SKM-1 (cell line): ENCODE measurements around the gene HSD11B1L.
"Not testable (repeated sequence)": the region's sequence is repeated elsewhere in the genome, so short reads cannot be mapped to it uniquely, and the experiment has no call there.

Experiments used
- DNase-seq: peaks from one replicate; lab custom pipeline; 2025; ENCODE audit not compliant: unreplicated experiment; lab: John Stamatoyannopoulos, UW

HSD11B1L gene

DNA sequence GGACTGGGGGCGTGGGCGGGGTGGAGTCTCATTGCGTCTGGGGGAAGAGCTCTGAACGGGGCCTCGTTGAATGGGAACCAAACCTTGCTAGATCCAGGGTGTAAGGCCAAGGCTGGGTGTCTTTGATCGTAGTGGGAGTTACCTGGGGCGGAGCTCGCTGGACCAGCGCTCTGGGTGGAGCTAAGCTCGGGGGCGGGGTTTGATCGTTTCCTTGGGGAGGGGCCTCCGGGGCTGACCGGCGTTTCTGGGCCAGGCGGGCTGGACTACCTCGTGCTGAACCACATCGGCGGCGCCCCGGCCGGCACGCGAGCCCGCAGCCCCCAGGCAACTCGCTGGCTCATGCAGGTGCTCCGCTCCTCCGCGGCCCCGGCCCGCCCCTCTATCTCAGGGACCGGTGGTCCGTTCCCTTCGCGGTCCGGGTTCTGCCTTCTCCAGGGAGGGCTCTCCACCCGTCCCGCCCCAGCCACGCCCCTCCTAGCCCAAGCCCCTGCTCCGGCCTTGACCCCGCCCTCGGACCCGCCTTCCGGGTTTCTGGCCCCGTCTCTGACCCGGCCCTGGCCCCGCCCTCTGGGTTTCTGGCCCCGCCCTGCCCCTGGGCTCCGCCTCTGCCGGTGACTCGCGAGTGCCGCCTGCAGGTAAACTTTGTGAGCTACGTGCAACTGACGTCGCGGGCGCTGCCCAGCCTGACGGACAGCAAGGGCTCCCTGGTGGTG is 6.0 kb downstream of the HSD11B1L start:
- peak; percentile 88 for DNase-seq

GRCh38 chr19:5687360-5688198 is 6.8 kb downstream of the HSD11B1L start:
- DNase-seq = no peak

DNA sequence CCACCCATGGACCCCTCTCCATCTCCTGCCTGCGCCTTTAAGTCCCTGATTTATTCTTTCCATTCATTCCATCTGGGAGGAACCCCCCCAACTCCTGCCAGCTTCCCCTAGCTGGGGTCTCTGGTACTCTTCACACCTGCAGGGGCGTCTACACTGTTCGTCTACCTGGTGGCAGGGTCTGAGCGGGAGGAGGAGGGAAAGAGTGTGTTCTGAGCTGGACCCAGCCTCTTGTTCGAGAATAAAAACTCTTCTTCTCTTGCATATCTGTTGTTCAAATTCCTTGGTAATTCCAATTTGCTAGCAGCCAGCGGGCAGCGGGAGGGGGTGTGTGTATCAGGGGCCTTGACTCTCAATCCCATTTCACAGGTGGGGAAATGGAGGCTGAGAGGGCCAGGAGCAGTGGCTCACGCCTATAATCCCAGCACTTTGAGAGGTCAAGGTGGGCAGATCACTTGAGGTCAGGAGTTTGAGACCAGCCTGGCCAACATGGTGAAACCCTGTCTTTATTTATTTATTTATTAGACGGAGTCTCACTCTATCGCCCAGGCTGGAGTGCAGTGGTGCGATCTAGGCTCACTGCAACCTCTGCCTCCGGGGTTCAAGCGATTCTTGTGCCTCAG is 7.5 kb downstream of the HSD11B1L start:
- DNase-seq = not testable (repeated sequence)

DNA sequence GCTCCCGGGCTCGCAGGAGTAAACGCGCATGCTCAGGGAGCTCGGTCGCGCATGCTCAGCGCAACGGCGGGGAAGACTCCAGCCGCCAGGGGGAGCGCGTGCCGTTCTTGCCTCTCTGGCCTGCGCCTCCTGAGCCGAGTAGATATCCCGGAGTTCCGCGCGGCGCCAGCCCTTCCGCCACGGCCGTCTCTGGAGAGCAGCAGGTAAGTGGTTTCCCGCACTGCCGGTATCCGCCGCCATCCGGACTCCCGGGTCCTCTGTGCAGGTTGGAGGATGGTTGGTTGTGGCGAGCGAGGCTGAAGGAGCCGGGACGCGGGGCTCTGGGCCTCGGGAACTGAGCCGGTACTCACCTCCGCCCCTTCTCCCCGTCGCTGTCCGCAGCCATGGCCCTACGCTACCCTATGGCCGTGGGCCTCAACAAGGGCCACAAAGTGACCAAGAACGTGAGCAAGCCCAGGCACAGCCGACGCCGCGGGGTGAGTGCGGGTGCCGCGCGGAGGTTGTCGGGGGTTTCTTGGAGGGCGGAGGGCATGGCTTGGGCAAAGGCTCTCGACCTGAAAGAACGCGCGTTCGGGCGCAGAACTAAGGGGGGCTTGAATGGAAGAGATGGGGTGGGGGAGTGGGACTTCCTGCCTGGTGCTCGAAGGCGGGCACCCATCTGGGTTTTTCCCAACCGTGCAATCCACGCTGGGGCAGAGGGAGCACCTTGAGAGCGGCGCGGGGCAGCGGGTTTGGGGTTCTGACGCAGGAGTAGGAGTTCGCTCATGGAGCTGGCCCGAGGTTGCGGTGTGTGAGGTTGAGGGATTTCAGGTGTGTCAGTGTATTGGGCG is 9.5 kb downstream of the HSD11B1L start, which contains the start of gene RPL36:
RPL36 (plus strand) TSS at position 171 of the 830 bp plus-strand sequence; CDS start at position 384, 213 bp downstream.
- peak; percentile 96 for DNase-seq

- no peak for DNase-seq
Observed at GRCh38 chr19:5690955-5691821, 10.4 kb downstream of the HSD11B1L start.

DNA sequence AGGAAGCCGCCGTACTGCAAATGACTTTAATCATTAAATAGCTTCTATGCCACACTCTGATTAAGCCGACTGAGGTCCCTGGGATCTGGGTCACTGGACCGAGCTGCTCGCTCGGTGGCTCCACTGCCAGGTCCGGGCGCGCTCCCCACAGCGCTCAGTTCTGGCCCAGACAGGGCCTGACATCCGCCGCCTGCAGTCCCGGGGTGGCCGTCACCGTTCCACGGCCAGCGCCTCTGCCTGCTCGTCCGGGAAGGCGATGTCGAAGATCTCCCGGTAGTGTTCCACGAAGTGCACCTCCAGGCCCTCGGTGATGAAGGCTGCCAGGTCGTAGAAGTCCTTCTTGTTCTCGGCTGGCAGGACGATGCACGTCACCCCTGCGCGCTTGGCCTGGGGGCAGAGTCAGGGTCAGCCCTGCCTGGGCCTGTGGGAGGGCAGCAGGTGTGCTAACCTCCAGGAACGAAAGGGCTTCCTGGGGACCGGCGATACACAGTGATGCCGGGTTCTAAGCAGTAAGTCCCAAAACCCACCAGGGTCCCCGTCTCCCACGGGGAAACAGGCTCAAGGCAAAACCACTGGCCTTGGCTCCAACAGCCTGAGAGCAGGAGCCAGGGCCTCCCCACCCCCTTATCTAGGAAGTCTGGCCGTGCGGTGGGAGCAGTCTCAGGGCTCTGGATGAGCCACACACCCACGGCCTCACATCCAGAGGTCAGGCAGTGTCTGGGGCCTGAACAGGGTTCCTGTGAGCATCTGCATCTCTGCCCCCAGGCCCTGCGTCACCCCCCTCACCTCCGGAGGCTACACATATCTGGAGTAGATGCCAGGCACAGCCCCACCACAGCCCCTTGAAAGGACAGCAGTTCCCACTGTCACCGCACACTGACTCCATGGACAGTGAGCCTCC is 11.2 kb downstream of the HSD11B1L start:
- DNase-seq = no peak

- no peak for DNase-seq
Observed at GRCh38 chr19:5692723-5693194, 11.9 kb downstream of the HSD11B1L start.

GRCh38 chr19:5693195-5694166 is 12.7 kb downstream of the HSD11B1L start:
- DNase-seq = no peak

- DNase-seq = no peak
Observed at GRCh38 chr19:5694167-5694955, 13.5 kb downstream of the HSD11B1L start.

- no peak for DNase-seq
Observed at GRCh38 chr19:5694956-5695648, 14.3 kb downstream of the HSD11B1L start.

DNA sequence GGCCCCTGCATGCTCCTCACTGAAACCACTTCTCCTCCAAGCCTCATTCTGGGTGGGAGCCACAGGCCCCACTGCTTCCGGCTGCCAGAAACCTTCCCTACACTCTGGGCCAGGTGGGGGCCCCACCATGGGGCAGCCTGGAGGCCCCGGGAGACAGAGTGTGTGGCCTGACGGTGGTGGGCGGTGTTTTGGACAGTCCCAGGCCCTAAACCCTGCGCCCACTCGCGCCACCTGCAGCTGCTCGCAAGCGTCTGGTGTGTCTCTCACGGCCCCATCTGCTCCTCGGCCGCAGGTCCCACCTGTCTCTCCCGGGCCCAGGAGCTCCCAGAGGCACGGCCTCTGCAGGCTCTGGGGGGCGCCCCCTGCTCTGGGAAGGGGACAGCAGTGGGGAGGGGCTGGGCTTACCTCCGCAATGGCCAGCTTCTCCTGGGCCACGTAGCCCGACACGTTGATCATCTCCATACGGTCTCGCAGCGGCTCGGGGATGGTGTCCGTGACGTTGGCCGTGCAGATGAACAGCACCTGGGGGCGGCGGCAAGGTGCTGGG is 14.9 kb downstream of the HSD11B1L start:
- DNase-seq = no peak

- no peak for DNase-seq
Observed at GRCh38 chr19:5696196-5697021, 15.6 kb downstream of the HSD11B1L start.

- DNase-seq = no peak
Observed at GRCh38 chr19:5697022-5697889, 16.4 kb downstream of the HSD11B1L start.
